HEK293T (cell line): Measurements from ENCODE around the gene SNX32.
A peak's percentile ranks its signal among the peaks of the same experiment; 100 is the strongest.
"Not testable (repeated sequence)": the region's sequence is repeated elsewhere in the genome, so short reads cannot be mapped to it uniquely, and the experiment has no call there.

Experiments
- CTCF ChIA-PET: fragments of 350-600 bp; formaldehyde crosslinking; extraction: SDS; loops from one replicate; lab custom pipeline; 2021; ENCODE audit warnings: antibody characterized with exemption, inconsistent platforms; lab: Yijun Ruan, JAX
- POLR2A ChIA-PET: fragments of 350-600 bp; formaldehyde crosslinking; extraction: SDS; loops from one replicate; lab custom pipeline; 2020; ENCODE audit warnings: antibody characterized with exemption, inconsistent platforms; lab: Yijun Ruan, JAX
- DNase-seq: peaks from one replicate; pipeline ENCODE4 v3.0.0; 2012; ENCODE audit warnings: mixed read lengths; ENCODE audit errors: extremely low spot score
- ARNT ChIP-seq: fragments of 450-650 bp; IDR thresholded peaks from 2 replicates; pipeline ENCODE4 v1.6.1; 2017; ENCODE audit warnings: mild to moderate bottlenecking
- BHLHE40 ChIP-seq: fragments of 450-650 bp; IDR thresholded peaks from 2 replicates; pipeline ENCODE4 v1.6.1; 2016; ENCODE audit warnings: mild to moderate bottlenecking, moderate library complexity, borderline replicate concordance
- CTBP1 ChIP-seq: fragments of 450-650 bp; IDR thresholded peaks from 2 replicates; pipeline ENCODE4 v1.6.1; 2016; ENCODE audit warnings: borderline replicate concordance
- ELF4 ChIP-seq: fragments of 450-650 bp; IDR thresholded peaks from 2 replicates; pipeline ENCODE4 v1.6.1; 2017; ENCODE audit warnings: antibody characterized with exemption
- FOXA1 ChIP-seq: fragments of 450-650 bp; IDR thresholded peaks from 2 replicates; pipeline ENCODE4 v1.6.1; 2016; ENCODE audit warnings: mild to moderate bottlenecking
- FOXK2 ChIP-seq: fragments of 450-650 bp; IDR thresholded peaks from 2 replicates; pipeline ENCODE4 v1.6.1; 2016; ENCODE audit warnings: mild to moderate bottlenecking
- FOXM1 ChIP-seq: fragments of 450-650 bp; IDR thresholded peaks from 2 replicates; pipeline ENCODE4 v1.6.1; 2017; ENCODE audit warnings: mild to moderate bottlenecking, borderline replicate concordance
- HDGF ChIP-seq: fragments of 450-650 bp; IDR thresholded peaks from 2 replicates; pipeline ENCODE4 v1.6.1; 2017; ENCODE audit warnings: antibody characterized with exemption, borderline replicate concordance
- L3MBTL2 ChIP-seq: fragments of 450-650 bp; conservative IDR thresholded peaks from 2 replicates; pipeline ENCODE4 v1.6.1; 2016; ENCODE audit warnings: mild to moderate bottlenecking
- LEF1 ChIP-seq: fragments of 450-650 bp; IDR thresholded peaks from 2 replicates; pipeline ENCODE4 v1.6.1; 2017; ENCODE audit warnings: mild to moderate bottlenecking, borderline replicate concordance
- NFRKB ChIP-seq: fragments of 450-650 bp; IDR thresholded peaks from 2 replicates; pipeline ENCODE4 v1.6.1; 2016; ENCODE audit warnings: mild to moderate bottlenecking, moderate library complexity
- SP1 ChIP-seq: fragments of 450-650 bp; IDR thresholded peaks from 2 replicates; pipeline ENCODE4 v1.6.1; 2017
- SUZ12 ChIP-seq: fragments of 450-650 bp; IDR thresholded peaks from 2 replicates; pipeline ENCODE4 v1.6.1; 2016; ENCODE audit warnings: mild to moderate bottlenecking
- TARDBP ChIP-seq: fragments of 450-650 bp; IDR thresholded peaks from 2 replicates; pipeline ENCODE4 v1.6.1; 2016
- ZNF384 ChIP-seq: fragments of 450-650 bp; IDR thresholded peaks from 2 replicates; pipeline ENCODE4 v1.6.1; 2016
- TF ChIP-seq, protein P1 (sequence below): fragments of 450-650 bp; IDR thresholded peaks from 2 replicates; pipeline ENCODE4 v1.6.1; 2016

SNX32 gene

DNA sequence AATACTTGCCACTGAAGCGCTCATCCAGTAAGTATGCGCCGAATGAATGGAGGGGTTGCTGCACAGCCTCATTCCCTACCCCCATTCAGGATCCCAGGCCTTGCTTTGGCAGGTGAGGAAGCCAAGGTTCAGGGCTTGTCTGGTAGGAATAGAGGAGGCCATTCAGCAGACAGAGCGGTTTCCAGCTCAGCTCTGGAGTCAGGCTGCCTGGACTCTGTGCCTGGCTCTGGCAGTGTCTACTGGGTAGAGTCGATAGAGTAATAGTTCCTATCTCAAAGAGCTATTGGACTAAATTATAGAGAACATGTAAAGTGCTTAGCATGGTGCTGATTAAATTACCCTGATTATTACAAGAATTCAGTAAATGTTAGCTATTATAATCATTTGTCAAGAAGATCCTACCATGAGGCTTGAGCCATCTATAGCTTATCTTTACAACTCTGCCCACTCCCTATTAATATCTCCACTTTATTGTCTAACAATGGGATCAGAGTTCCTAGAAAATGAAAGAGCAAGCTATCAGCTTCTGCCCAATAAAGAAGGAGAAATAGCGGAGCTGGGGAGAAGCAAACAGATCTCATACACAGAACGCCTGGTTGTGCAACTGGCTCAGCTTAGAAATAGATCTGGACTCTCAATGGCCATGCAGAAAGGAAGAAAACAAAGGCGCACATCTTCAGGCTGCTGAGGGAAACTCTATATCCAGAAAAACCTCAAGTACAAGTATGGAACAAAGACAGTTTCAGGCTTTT lies 6.6 kb upstream of the SNX32 start:
- TF ChIP-seq CTBP1 (no peak), NFRKB (no peak), LEF1 (no peak), SUZ12 (no peak), TARDBP (no peak), ZNF384 (no peak), FOXK2 (no peak), ELF4 (no peak), SP1 (no peak), FOXA1 (no peak), BHLHE40 (no peak), FOXM1 (no peak), L3MBTL2 (no peak), HDGF (no peak), ARNT (no peak)
- TF ChIP-seq, protein P1, sequence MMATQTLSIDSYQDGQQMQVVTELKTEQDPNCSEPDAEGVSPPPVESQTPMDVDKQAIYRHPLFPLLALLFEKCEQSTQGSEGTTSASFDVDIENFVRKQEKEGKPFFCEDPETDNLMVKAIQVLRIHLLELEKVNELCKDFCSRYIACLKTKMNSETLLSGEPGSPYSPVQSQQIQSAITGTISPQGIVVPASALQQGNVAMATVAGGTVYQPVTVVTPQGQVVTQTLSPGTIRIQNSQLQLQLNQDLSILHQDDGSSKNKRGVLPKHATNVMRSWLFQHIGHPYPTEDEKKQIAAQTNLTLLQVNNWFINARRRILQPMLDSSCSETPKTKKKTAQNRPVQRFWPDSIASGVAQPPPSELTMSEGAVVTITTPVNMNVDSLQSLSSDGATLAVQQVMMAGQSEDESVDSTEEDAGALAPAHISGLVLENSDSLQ: no peak
- ChIA-PET POLR2A (interaction anchor here (0.9 to 1.3 kb wide), 6 partner anchors 31 to 164 kb away, joined by 3 to 8 read pairs (median 4); partner anchors contain the start of genes KAT5, MUS81 and RELA), CTCF (interaction anchor here (0.8 to 1.6 kb wide), 4 partner anchors 8 to 161 kb away, joined by 3 to 5 read pairs (median 3); no protein-coding TSS in a partner anchor)
- no peak for DNase-seq

DNA sequence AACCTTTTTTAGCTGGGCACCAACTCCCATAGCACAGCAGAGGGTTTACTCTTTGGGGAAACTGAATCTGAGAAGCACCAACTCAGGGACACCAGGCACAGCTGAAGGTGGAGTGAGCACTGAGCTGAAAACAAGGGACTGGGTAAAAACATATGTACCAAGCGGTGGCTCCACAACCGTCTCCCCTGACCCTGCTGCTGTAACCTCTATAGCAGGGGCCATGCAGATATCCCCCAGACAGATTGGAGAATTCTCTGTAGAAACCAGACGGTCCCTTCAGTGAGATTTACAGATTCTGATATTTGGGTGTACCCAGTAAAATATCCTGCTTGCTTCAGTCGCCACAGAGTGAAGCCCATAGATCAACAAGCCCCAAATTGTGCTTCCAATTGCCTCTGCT lies 4.3 kb upstream of the SNX32 start:
- no peak for TF ChIP-seq NFRKB
- TF ChIP-seq ELF4: no peak
- no peak for TF ChIP-seq LEF1
- TF ChIP-seq TARDBP: no peak
- TF ChIP-seq ZNF384: no peak
- TF ChIP-seq SUZ12: no peak
- TF ChIP-seq BHLHE40: no peak
- no peak for TF ChIP-seq FOXK2
- TF ChIP-seq, protein P1: no peak
- no peak for TF ChIP-seq HDGF
- TF ChIP-seq FOXA1: no peak
- TF ChIP-seq FOXM1: no peak
- TF ChIP-seq ARNT: no peak
- no peak for TF ChIP-seq SP1
- TF ChIP-seq L3MBTL2: no peak
- CTCF ChIA-PET: interaction anchor here (0.7 to 1.4 kb wide), 4 partner anchors 22 to 249 kb away, joined by 3 to 12 read pairs (median 4); partner anchors contain the start of gene KAT5
- POLR2A ChIA-PET: no interaction called here

GRCh38 chr11:65832231-65832630 lies 1.5 kb upstream of the SNX32 start:
- ChIA-PET CTCF (interaction anchor here (1.0 kb wide), 1 partner anchor 121 kb away, joined by 3 read pairs; no protein-coding TSS in a partner anchor), POLR2A (interaction anchor here (1.0 to 1.7 kb wide), 3 partner anchors 26 to 121 kb away, joined by 3 to 4 read pairs (median 3); partner anchors contain the start of genes CCDC85B and CFL1)
- DNase-seq: not testable (repeated sequence)

More for the DNA sequence above, 4.3 kb upstream of the SNX32 start:
- no peak for DNase-seq

DNA sequence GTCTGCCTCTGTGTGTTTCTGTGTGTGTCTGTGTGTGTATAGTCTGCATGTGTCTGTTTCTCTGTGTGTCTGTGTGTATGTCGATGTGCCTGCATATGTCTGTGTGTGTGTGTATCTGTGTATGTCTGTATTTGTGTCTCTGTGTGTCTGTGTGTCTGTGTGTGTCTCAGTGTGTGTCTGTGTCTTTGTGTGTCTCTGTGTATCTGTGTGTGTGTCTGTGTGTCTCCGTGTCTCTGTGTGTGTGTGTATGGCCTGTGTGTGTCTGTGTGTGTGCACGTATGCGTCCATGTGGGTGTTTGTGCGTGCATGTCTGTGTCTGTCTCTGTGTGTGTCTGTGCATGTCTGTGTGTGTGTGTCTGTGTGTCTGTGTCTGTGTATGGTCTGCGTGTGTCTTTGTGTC lies 439 bp downstream of the SNX32 start:
- no peak for DNase-seq
- no peak for TF ChIP-seq FOXM1
- TF ChIP-seq TARDBP: peak; percentile 73
- ChIA-PET CTCF (interaction anchor here (0.5 kb wide), 1 partner anchor 12 kb away, joined by 5 read pairs; no protein-coding TSS in a partner anchor), POLR2A (interaction anchor here (1.4 to 1.7 kb wide), 3 partner anchors 24 to 122 kb away, joined by 3 to 4 read pairs (median 3); partner anchors contain the start of genes CFL1 and FIBP)

DNA sequence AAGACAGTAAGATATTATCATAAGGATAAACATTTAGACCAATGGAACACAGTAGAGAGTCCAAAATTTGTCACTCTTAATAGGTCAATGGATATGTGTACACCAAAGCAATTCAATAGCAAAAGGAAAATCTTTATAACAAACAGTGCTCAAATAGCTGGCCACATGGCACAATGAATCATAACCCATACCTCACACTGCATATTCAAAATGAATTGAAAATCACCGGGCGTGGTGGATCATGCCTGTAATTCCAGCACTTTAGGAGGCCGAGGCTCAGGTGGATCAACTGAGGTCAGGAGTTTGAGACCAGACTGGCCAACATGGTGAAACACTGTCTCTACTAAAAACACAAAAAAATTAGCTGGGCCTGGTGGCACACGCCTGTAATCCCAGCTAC lies 8.4 kb downstream of the SNX32 start:
- CTCF ChIA-PET: interaction anchor here (0.6 to 1.0 kb wide), 2 partner anchors 9 to 211 kb away, joined by 3 to 5 read pairs; no protein-coding TSS in a partner anchor
- DNase-seq: no peak
- POLR2A ChIA-PET: interaction anchor here (1.0 kb wide), 1 partner anchor 18 kb away, joined by 3 read pairs; no protein-coding TSS in a partner anchor
- TF ChIP-seq ELF4 (no peak), FOXK2 (no peak), FOXM1 (no peak), FOXA1 (no peak), TARDBP (no peak), CTBP1 (no peak), LEF1 (no peak), SUZ12 (no peak), ARNT (no peak), BHLHE40 (no peak), NFRKB (no peak), ZNF384 (no peak), L3MBTL2 (no peak), HDGF (no peak), SP1 (no peak)
- TF ChIP-seq, protein P1: no peak

DNA sequence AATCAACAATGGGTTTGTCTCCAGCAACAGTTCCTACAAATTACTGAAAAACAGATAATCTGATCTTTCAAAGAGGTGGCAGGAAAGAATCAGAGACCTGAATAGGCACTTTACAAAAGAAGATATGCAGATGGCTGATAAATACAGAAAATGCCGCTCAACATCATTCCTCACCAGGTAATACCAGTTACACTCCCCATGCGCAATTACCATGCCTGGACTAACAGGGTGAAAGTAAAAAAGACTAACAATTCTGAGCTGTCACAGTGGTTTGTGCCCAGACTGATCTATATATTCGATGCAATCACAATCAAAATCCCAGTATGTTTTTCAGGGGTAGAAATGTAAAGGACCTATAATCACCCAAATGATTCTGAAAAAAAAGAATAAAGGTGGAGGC lies 10.0 kb downstream of the SNX32 start:
- TF ChIP-seq FOXM1: no peak
- TF ChIP-seq SP1: no peak
- TF ChIP-seq FOXA1: no peak
- TF ChIP-seq ARNT: no peak
- TF ChIP-seq ELF4: no peak
- TF ChIP-seq L3MBTL2: no peak
- TF ChIP-seq FOXK2: no peak
- no peak for TF ChIP-seq SUZ12
- no peak for TF ChIP-seq ZNF384
- TF ChIP-seq HDGF: no peak
- no peak for TF ChIP-seq NFRKB
- TF ChIP-seq, protein P1: no peak
- no peak for TF ChIP-seq BHLHE40
- no peak for TF ChIP-seq LEF1
- no peak for TF ChIP-seq CTBP1
- TF ChIP-seq TARDBP: no peak
- DNase-seq: no peak
- CTCF ChIA-PET: no interaction called here
- POLR2A ChIA-PET: interaction anchor here (1.1 kb wide), 1 partner anchor 15 kb away, joined by 5 read pairs; no protein-coding TSS in a partner anchor
